Transverse colon (tissue), 4 donors: ENCODE measurements around the gene SLC31A2. TPM values are rescaled to one million over a fixed set of nuclear protein-coding genes. Genes with fewer than 3 reads are reported as not detected.

Experiments used
- DNase-seq: peaks from one replicate; pipeline ENCODE4 v3.0.0-alpha.2; 2019
- H3K27ac ChIP-seq, 4 donors: fragments of 200-600 bp; sonication (generic); 2 replicates each; pipeline ENCODE4 v1.5.1; 2016 to 2018; ENCODE audit warnings: inconsistent platforms in 4 of 4
- H3K27me3 ChIP-seq: fragments of 200-600 bp; sonication (generic); 2 replicates; pipeline ENCODE4 v1.5.1; 2017; ENCODE audit warnings: inconsistent platforms
- H3K36me3 ChIP-seq, 4 donors: fragments of 200-600 bp; sonication (generic); 2 replicates each; pipeline ENCODE4 v1.5.1; 2017 to 2019; ENCODE audit warnings: inconsistent platforms in 4 of 4
- H3K4me1 ChIP-seq, 4 donors: fragments of 200-600 bp; sonication (generic); 2 replicates each; pipeline ENCODE4 v1.5.1; 2017 to 2020; ENCODE audit warnings: inconsistent platforms in 4 of 4
- H3K4me3 ChIP-seq, 4 donors: fragments of 200-600 bp; sonication (generic); 1 replicate in 1 of 4; 2 replicates in 3 of 4; pipeline versions ENCODE4 v1.5.1 to v1.6.1; 2017 to 2019; ENCODE audit warnings: inconsistent platforms in 4 of 4
- H3K9me3 ChIP-seq, 2 donors: fragments of 200-600 bp; sonication (generic); 2 replicates each; pipeline ENCODE4 v1.5.1; 2017 to 2019; ENCODE audit warnings: inconsistent platforms in 2 of 2
- CTCF ChIP-seq, 5 experiments: fragments of 200-600 bp in 3 of 5; fragments of 450-650 bp in 2 of 5; sonication (generic) in 3 of 5; IDR thresholded peaks; 1 replicate in 2 of 5; 2 replicates in 3 of 5; pipeline ENCODE4 v1.5.1; 2016 to 2017; ENCODE audit warnings: antibody characterized with exemption in 5 of 5, inconsistent platforms in 3 of 5, mild to moderate bottlenecking in 2 of 5, moderate library complexity in 1 of 5
- EP300 ChIP-seq: sonication (generic); formaldehyde crosslinking; IDR thresholded peaks from one replicate; pipeline ENCODE4 v1.6.1; 2017; ENCODE audit warnings: antibody characterized with exemption, low read depth
- POLR2A ChIP-seq: fragments of 450-650 bp; IDR thresholded peaks from one replicate; pipeline ENCODE4 v1.6.1; 2016; ENCODE audit warnings: antibody characterized with exemption, mild to moderate bottlenecking, moderate library complexity
- POLR2AphosphoS5 ChIP-seq, 3 donors: sonication (generic); formaldehyde crosslinking; IDR thresholded peaks; one replicate each; pipeline ENCODE4 v1.6.1; 2016; ENCODE audit warnings: antibody characterized with exemption in 3 of 3
- WGBS, 2 donors: methylation state at CpG; one replicate each; pipeline ENCODE4 v1.1.5; 2018; ENCODE audit warnings: low coverage in 1 of 2; 5-methylcytosine and 5-hydroxymethylcytosine counted together
- in situ Hi-C, 4 donors: fragments of 200-750 bp; cut with MboI; loops; one replicate each; pipeline versions ENCODE4 v1.15.0 to v1.15.1; 2017; ENCODE audit warnings: low sequenced_read_pairs in 3 of 4, low pct_ligation_motif_present in 1 of 4, low pct_unique_long_range_greater_than_20kb in 1 of 4
- intact Hi-C: fragments of 100-400 bp; cut with DNase I; formaldehyde crosslinking; loops from one replicate; pipeline ENCODE4 v1.15.1; 2023; ENCODE audit warnings: low total_unique reads
- total RNA-seq, 4 donors: library from RNA; depleted of rRNA; stranded (reverse); fragments of >200 nt; gene quantifications; one replicate each; pipeline ENCODE4 v1.1.0, GENCODE V29; 2016

Gene SLC31A2
- total RNA-seq, 4 donors from 2014 or later: 4.4 to 81.6 (median 40.3) TPM

GRCh38 chr9:113154471-113154870, 3.7 kb downstream of the SLC31A2 start:
- DNase-seq: no peak
- in situ Hi-C loops (no loop called here), intact Hi-C loops (no loop called here)
- Histone ChIP-seq H3K9me3 (no peaks in the 10 kb centered on the region), H3K4me3 (no peak overlapping the region), H3K27me3 (no peaks in the 10 kb centered on the region), H3K4me1 (peaks cover 3 to 22% (median 12%) of the 10 kb centered on the region in 4 donors), H3K27ac (peak overlapping the region in 2 of 4 donors; percentile 39 to 40), H3K36me3 (peaks cover 0 to 9% (median under 1%) of the 10 kb centered on the region in 4 donors)
- no peak for TF ChIP-seq POLR2A
- no peak for TF ChIP-seq CTCF (IDR thresholded peaks at IDR 0.05)
- no peak for TF ChIP-seq EP300
- TF ChIP-seq POLR2AphosphoS5 (IDR thresholded peaks at IDR 0.05): no peak
- 71 to 80% methylated on average over 5 to 6 of the region's 6 CpGs for WGBS, 2 donors

GRCh38 chr9:113154946-113155345, 4.1 kb downstream of the SLC31A2 start:
- in situ Hi-C loops (no loop called here), intact Hi-C loops (no loop called here)
- H3K9me3 ChIP-seq: no peaks in the 10 kb centered on the region
- peak overlapping the region in 3 of 4 donors; percentile 9 to 40 (median 39) for H3K27ac ChIP-seq
- TF ChIP-seq POLR2AphosphoS5 (IDR thresholded peaks at IDR 0.05) (no peak), EP300 (no peak), POLR2A (no peak), CTCF (IDR thresholded peaks at IDR 0.05) (no peak)
- WGBS, 2 donors: 64% methylated on average over 2 of the region's 2 CpGs; no CpG with 5 or more reads in 1 of the 2 donors
- no peak for DNase-seq
- H3K4me1 ChIP-seq: peaks cover 3 to 22% (median 12%) of the 10 kb centered on the region in 4 donors
- no peaks in the 10 kb centered on the region for H3K27me3 ChIP-seq
- no peak overlapping the region for H3K4me3 ChIP-seq
- H3K36me3 ChIP-seq: peaks cover 0 to 9% (median 2%) of the 10 kb centered on the region in 4 donors

- peak overlapping the region in 1 of 4 donors; percentile 40 for H3K27ac ChIP-seq
- TF ChIP-seq CTCF (IDR thresholded peaks at IDR 0.05): no peak
- no peak for TF ChIP-seq POLR2AphosphoS5 (IDR thresholded peaks at IDR 0.05)
- no peak for TF ChIP-seq EP300
- no peak for TF ChIP-seq POLR2A
- intact Hi-C loops: no loop called here
These were observed 5.2 kb downstream of the SLC31A2 start for GRCh38 chr9:113155911-113156588.

GRCh38 chr9:113156880-113157279, 6.1 kb downstream of the SLC31A2 start:
- Histone ChIP-seq H3K36me3 (peaks cover 0 to 16% (median 4%) of the 10 kb centered on the region in 4 donors), H3K27me3 (no peaks in the 10 kb centered on the region), H3K4me3 (no peak overlapping the region), H3K9me3 (no peaks in the 10 kb centered on the region), H3K27ac (no peak overlapping the region), H3K4me1 (peaks cover 0 to 11% (median 7%) of the 10 kb centered on the region in 4 donors)
- TF ChIP-seq POLR2A (no peak), CTCF (IDR thresholded peaks at IDR 0.05) (no peak), EP300 (no peak), POLR2AphosphoS5 (IDR thresholded peaks at IDR 0.05) (no peak)
- intact Hi-C loops (no loop called here), in situ Hi-C loops (no loop called here)
- WGBS, 2 donors: 78% methylated on average over 1 of the region's 1 CpG; no CpG with 5 or more reads in 1 of the 2 donors
- no peak for DNase-seq

More at GRCh38 chr9:113155911-113156588, 5.2 kb downstream of the SLC31A2 start:
- WGBS, 2 donors: 58 to 76% methylated on average over 2 to 7 of the region's 7 CpGs
- H3K9me3 ChIP-seq: no peaks in the 10 kb centered on the region
- in situ Hi-C loops: no loop called here
- peak; percentile 26 for DNase-seq
- peaks cover 0 to 17% (median 10%) of the 10 kb centered on the region in 4 donors for H3K4me1 ChIP-seq
- no peak overlapping the region for H3K4me3 ChIP-seq
- H3K27me3 ChIP-seq: no peaks in the 10 kb centered on the region
- peaks cover 0 to 9% (median 4%) of the 10 kb centered on the region in 4 donors for H3K36me3 ChIP-seq
